ENCODE data around the gene HPCAL1.

The HPCAL1 gene

DNA sequence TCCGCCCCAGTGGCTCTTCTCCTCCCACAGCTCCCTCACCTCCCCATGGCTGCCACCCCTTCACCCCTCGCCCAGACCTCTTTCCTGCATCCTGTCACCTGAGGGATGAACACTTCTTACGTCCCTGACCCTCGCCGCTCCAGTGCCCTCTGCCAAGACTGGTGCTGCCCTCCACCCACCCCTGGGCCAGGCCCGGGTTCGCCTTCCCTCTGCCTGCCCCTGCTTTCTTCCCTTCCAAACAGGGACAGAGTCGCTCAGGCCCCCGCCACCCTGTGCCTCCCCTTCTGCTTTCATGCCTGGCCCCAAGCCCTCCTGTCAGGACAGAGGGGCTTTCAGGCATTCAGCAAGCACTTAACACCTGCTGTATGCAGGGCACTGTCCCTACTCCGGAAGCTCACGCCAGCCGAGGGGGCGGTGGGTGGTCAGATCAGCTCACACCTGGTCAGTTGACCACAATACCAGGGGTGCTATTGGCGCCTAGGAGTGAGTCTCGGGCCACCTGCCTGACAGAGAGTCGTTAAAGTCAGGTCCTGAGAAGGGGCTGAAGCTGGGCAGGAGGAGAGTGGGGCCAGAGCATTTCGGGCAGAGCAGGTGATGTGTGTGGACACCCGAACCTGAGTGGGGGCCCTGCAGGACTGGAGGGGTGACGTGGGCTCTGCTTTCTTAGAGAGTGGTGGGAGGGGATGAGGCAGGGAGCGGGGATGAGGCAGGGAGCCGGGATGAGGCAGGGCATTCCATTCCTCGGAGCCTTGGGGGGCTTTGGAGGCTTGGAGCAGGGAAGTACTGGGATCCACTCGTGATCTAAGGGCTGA, 26.0 kb upstream of the HPCAL1 start:
- FAIRE-seq (no peak), DNase-seq (ENCODE audit: insufficient read length, low spot score) (no peak)
- no peak for TF ChIP-seq POLR2AphosphoS5 (IDR thresholded peaks at IDR 0.05; ENCODE audit: low read depth, low read length)
- TF ChIP-seq TAF1 (IDR thresholded peaks at IDR 0.05; ENCODE audit: low read depth, low read length) = no peak
- TF ChIP-seq PAX5 (IDR thresholded peaks at IDR 0.05; ENCODE audit: insufficient read depth, low read length, severe bottlenecking) = no peak
- TF ChIP-seq POLR2A (IDR thresholded peaks at IDR 0.05; ENCODE audit: low read depth, low read length) = no peak
- no peak for TF ChIP-seq POU2F2 (IDR thresholded peaks at IDR 0.05; ENCODE audit: low read depth, low read length)
- TF ChIP-seq SPI1 (IDR thresholded peaks at IDR 0.05; ENCODE audit: low read depth, low read length) = no peak

DNA sequence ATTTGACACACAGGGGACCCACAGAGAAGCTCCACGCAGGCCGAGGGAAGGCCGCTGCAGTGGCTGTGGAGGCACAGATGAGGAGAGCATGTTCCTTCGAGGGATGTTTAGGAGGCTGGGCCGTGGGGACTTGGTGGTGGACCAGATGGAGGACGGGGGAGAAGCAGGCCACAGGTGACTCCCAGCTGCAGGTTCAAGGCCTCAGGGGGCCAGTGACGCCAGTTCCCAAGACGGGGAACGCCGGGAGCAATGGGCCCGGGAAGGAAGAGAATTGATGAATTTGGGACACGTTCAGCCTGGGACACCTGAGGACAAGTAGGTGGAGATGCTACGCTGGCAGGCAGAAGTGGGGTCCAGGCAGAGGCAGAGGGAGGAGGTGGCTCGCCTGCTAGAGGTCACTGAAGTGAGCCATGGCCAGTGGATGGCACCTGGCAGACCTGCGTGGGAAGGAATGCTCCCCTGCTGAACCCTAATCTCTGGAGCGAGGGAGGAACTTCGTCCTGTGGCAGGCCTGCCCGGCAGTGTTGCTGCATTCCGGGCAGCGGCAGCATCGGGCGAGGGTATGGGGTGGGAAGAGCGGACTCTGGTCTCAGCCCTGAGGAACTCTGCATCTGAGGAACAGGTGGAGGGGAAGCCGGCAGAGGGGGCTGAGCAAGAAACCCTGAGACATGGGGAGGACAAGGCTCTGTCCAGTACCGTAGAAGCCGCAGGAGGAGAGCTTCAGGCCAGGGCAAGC, 25.2 kb upstream of the HPCAL1 start:
- DNase-seq (ENCODE audit: insufficient read length, low spot score) (no peak), FAIRE-seq (no peak)
- TF ChIP-seq SPI1 (IDR thresholded peaks at IDR 0.05; ENCODE audit: low read depth, low read length) (no peak), POLR2A (IDR thresholded peaks at IDR 0.05; ENCODE audit: low read depth, low read length) (no peak), PAX5 (IDR thresholded peaks at IDR 0.05; ENCODE audit: insufficient read depth, low read length, severe bottlenecking) (no peak), POU2F2 (IDR thresholded peaks at IDR 0.05; ENCODE audit: low read depth, low read length) (no peak), TAF1 (IDR thresholded peaks at IDR 0.05; ENCODE audit: low read depth, low read length) (no peak), POLR2AphosphoS5 (IDR thresholded peaks at IDR 0.05; ENCODE audit: low read depth, low read length) (no peak)

DNA sequence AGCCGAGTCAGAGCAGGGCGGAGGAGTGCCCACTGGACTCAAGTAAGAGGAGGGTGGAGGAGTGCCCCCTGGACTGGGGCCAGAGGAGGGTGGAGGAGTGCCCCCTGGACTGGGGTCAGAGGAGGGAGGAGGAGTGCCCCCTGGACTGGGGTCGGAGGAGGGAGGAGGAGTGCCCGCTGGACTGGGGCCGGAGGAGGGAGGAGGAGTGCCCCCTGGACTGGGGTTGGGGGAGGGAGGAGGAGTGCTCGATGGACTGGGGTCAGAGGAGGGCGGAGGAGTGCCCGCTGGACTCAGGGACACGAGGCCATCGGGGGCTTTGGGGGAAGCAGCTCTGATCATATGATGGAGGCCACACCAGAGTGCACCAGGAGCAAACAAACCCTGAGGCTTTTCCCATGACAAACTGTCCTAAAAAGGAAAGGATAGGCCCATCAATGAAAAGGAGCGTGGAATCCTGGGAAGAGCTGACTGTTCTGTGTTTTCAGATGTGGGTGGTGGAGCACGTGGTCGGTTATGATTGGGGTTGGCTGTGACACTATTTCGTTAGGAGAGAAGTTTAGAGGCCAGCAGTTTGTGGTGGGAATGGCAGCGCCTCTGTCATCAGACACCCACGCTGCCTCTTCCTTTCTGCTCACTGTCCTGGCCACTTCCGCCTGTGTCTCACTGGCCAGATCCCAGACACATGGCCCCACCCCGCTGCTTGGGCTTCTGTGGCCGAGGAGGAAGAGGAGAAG, 24.5 kb upstream of the HPCAL1 start:
- DNase-seq (ENCODE audit: insufficient read length, low spot score) (no peak), FAIRE-seq (no peak)
- no peak for TF ChIP-seq POLR2AphosphoS5 (IDR thresholded peaks at IDR 0.05; ENCODE audit: low read depth, low read length)
- no peak for TF ChIP-seq SPI1 (IDR thresholded peaks at IDR 0.05; ENCODE audit: low read depth, low read length)

DNA sequence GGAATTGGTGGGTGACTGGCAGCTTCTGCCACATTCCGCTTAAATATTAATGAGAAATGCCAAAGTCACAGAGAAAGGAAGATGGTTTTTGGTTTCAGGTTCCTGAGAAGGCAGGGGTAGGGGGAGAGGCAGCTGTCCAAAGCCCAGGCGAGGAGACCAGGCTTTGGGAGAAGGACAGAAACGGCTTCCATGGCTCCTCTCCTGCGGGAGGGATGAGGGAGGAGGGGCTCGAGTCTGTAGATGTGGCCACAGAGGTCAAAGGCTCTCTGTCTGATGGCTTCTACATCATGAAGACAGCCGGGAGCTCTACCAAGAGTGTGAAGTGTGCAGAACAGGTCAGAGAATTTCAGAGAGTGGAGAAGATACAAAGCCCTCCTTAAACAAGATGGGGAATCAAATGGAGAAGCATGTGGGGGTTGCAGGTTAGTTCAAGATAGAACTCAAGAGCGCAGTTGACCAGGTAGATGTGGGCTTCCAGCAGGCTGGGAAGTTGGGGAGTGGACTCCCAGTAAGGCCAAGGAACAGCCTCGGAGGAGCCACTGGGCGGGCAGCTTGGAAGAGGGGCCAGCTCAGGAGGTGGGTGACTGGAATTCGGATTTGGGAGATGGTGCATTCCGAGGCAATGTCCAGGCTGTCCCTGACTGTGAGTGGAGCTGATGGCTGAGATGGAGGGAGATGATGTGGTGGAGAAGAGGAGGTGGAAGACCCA, 23.8 kb upstream of the HPCAL1 start:
- FAIRE-seq (no peak), DNase-seq (ENCODE audit: insufficient read length, low spot score) (no peak)
- TF ChIP-seq PAX5 (IDR thresholded peaks at IDR 0.05; ENCODE audit: insufficient read depth, low read length, severe bottlenecking) (no peak), POLR2AphosphoS5 (IDR thresholded peaks at IDR 0.05; ENCODE audit: low read depth, low read length) (no peak)

DNA sequence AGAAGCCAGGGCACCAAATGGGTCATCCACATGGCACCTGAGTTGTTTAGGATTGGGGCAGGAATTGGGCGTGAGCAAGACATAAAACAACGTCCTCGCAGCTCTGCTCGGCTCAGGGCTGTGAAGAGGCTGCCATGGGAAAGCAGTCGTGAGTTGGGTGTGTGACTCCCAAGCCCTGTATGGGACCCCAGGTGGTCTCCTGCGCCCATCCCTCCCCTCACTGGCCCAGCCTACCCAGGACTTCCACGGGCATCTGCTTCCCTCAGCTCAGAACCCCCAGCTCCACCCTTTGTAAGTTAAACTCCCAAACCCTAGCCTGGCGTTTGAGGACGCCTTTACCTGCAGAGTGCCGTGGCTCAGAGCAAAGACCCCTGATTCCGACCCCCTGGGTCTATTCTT, 23.2 kb upstream of the HPCAL1 start:
- DNase-seq (ENCODE audit: insufficient read length, low spot score) = no peak
- TF ChIP-seq POLR2A (IDR thresholded peaks at IDR 0.05; ENCODE audit: low read depth, low read length) = no peak
- no peak for TF ChIP-seq POLR2AphosphoS5 (IDR thresholded peaks at IDR 0.05; ENCODE audit: low read depth, low read length)
- no peak for TF ChIP-seq SPI1 (IDR thresholded peaks at IDR 0.05; ENCODE audit: low read depth, low read length)
- TF ChIP-seq POU2F2 (IDR thresholded peaks at IDR 0.05; ENCODE audit: low read depth, low read length) = no peak
- no peak for FAIRE-seq

DNA sequence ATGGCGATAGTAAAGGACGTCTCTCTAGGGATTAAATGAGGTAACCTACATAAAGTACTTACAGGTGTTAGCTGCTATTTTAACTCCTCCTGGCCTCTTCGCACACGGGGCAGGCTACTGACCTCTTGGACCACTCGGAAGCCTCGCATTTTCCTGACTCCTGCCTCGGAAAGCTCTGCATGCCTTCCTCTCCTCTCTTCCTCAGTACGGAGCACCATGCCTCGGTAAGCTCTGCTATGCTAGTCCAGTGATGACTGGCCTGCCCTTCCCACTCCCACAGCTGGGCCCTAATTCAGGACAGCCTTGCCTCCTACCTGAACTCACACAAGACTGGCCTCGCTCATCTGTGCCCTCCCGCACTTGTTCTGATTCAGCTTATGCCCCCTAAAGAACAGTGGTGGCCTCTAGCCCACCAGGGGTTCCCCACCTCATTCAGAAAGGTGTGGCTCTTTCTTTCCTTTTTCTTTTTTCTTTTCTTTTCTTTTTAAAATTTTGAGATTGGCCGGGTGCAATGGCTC, 22.7 kb upstream of the HPCAL1 start:
- no peak for DNase-seq (ENCODE audit: insufficient read length, low spot score)
- TF ChIP-seq POU2F2 (IDR thresholded peaks at IDR 0.05; ENCODE audit: low read depth, low read length) = no peak
- TF ChIP-seq PAX5 (IDR thresholded peaks at IDR 0.05; ENCODE audit: insufficient read depth, low read length, severe bottlenecking) = no peak
- TF ChIP-seq POLR2AphosphoS5 (IDR thresholded peaks at IDR 0.05; ENCODE audit: low read depth, low read length) = no peak
- TF ChIP-seq TAF1 (IDR thresholded peaks at IDR 0.05; ENCODE audit: low read depth, low read length) = no peak
- TF ChIP-seq POLR2A (IDR thresholded peaks at IDR 0.05; ENCODE audit: low read depth, low read length) = no peak
- no peak for TF ChIP-seq SPI1 (IDR thresholded peaks at IDR 0.05; ENCODE audit: low read depth, low read length)
- no peak for FAIRE-seq

DNA sequence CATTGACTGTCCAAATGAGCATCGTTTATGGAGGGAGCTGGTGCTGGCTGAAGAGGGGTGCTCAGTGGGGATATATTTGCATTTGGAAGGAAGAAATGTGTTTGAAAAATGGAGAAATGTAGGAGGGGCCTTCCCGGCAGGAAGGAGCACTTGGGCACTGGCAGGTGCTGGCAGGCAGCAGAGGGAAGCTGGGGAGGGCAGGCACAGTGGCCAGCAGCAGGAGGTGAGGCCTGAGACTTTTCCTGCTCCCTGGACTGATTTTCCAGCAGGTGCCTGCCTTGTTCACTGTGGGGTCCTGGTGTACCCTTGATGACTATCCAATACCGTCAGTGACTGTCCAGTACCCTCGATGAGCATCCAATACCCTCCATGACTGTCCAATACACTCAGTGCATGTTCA, 20.8 kb upstream of the HPCAL1 start:
- DNase-seq (ENCODE audit: insufficient read length, low spot score) = no peak
- FAIRE-seq = no peak
- TF ChIP-seq TAF1 (IDR thresholded peaks at IDR 0.05; ENCODE audit: low read depth, low read length) (no peak), SPI1 (IDR thresholded peaks at IDR 0.05; ENCODE audit: low read depth, low read length) (no peak), POLR2A (IDR thresholded peaks at IDR 0.05; ENCODE audit: low read depth, low read length) (no peak), POLR2AphosphoS5 (IDR thresholded peaks at IDR 0.05; ENCODE audit: low read depth, low read length) (no peak), PAX5 (IDR thresholded peaks at IDR 0.05; ENCODE audit: insufficient read depth, low read length, severe bottlenecking) (no peak), POU2F2 (IDR thresholded peaks at IDR 0.05; ENCODE audit: low read depth, low read length) (no peak)

DNA sequence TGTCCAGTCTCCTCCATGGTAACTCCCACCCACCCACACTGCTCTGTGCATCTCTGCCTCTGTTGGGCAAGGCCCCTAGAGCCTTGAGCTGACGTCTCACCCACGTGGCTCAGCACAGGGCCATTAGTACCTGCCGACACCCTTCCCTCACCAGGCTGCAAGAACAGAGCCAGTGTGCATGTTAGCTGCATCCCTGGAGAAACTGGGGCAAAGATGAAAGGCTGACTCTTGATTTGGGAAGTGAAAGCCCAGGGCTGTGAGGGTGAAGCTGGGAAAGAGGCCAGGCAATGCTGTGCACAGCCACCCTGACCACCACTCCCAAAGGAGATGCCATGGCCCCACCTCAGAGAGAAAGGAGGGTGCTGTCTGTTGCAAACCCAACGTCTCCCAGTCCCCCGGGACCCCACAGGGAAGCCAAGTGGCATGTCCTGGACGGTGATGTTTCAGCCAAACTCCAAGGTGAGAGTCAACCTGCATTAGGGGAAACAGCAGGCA, 20.0 kb upstream of the HPCAL1 start:
- DNase-seq (ENCODE audit: insufficient read length, low spot score) = no peak
- FAIRE-seq = no peak
- no peak for TF ChIP-seq TAF1 (IDR thresholded peaks at IDR 0.05; ENCODE audit: low read depth, low read length)
- TF ChIP-seq POLR2A (IDR thresholded peaks at IDR 0.05; ENCODE audit: low read depth, low read length) = no peak

All from GM12891 (cell line).